ENCODE measurements around the gene SERPIND1.

The SERPIND1 gene

GRCh38 chr22:20776624-20777405, 2.9 kb downstream of the SERPIND1 start:
- DNase-seq = no peak

DNA sequence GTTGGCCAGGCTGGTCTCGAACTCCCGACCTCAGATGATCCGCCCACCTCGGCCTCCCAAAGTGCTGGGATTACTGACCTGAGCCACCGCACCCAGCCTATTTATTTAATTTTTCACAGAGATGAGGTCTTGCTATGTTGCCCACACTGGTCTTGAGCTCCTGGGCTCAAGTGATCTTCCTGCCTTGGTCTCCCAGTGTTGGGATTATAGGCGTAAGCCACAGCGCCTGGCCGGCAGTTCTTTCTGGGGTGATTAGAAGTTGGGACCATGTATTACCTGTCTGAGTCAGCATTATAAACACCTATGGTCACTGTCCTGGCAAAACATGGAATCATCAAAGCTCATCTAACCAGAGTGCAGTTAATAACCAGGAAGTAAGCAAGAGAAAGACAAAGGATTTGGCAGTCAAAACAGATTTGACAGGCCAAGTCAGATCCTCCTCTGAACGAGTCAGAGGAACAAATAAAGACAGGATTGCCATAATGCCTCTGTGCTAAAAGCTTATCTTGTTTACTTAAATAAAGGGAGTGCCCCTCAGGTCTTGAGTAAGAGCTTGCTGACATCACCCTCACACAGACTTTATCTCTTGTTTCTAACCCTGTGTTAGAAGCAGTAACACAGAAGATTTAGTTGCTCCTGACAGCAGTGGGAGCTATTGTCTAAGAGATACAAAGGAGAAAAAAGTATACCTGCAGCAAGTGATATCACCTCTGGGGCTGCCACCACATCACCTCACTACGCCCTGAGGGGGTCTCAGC, 3.7 kb downstream of the SERPIND1 start:
- DNase-seq = no peak

GRCh38 chr22:20779014-20779817, 5.3 kb downstream of the SERPIND1 start:
- DNase-seq = no peak

DNA sequence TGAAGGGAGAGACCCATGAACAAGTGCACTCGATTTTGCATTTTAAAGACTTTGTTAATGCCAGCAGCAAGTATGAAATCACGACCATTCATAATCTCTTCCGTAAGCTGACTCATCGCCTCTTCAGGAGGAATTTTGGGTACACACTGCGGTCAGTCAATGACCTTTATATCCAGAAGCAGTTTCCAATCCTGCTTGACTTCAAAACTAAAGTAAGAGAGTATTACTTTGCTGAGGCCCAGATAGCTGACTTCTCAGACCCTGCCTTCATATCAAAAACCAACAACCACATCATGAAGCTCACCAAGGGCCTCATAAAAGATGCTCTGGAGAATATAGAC, 5.9 kb downstream of the SERPIND1 start:
- no peak for DNase-seq

DNA sequence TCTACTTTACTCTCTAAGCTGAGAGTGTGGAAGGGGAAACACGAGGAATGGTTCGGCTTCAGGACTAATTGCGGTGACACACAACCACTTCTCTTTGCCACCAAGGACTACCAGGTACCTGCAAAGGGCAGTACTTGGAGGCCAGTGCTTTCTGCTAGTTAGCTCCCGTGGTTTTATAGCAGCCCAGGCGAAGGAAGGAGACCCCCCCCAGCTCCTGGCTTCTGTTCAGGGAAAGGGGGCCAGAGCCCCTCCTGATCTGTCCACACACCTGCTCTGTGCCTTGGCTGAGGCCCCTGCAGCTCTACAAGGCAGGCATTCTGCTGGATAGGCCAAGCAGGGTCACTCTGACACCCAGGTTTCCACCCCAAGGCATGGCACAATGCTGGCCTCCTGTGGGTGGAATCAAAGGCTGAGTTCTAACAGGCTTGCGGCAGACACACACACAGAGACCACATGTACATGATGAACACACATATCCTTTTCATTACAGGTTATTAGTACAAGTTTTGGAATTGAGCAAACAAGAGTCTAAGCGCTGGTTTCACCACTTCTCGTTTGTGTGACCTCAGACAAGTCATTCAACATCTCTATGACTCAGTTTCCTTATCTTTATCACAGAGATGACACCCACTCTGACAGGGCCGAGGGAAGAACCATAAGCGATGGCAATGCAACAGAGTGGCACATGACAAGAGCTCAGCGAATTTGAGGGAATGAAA, 7.5 kb downstream of the SERPIND1 start:
- DNase-seq = no peak

- DNase-seq = no peak
These were observed 8.2 kb downstream of the SERPIND1 start for GRCh38 chr22:20782083-20782482.

DNA sequence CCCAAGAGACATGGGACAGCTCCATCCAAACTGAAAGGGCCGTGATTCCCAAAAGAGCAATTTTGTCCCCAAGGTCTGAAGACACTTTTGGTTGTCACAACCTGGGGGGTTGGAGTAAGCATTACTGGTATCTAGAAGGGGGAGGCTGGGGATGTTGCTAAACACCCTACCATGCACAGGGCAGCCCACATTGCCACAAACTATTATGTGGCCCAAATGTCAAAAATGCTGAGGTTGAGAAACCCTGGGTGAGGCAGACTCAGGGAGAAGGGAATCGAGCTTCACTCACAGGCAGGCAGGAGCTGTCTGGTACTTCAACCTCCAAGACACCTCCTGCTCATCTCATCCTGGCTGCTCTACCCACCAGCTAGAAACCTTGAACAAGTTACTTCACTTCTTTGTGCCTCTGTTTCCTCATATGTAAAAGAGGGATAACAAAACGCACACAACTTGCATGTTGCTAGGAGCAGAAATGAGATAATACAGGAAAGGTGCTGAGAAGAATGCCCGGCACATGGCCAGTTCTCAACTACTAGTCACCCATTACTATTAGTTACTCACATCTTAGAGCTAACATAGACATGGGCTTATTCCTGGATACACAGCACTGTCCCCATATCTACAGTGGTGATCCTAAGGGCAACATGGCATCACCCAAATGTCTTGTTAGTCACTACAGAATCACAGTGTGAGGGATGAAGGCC, 8.8 kb downstream of the SERPIND1 start:
- no peak for DNase-seq

DNA sequence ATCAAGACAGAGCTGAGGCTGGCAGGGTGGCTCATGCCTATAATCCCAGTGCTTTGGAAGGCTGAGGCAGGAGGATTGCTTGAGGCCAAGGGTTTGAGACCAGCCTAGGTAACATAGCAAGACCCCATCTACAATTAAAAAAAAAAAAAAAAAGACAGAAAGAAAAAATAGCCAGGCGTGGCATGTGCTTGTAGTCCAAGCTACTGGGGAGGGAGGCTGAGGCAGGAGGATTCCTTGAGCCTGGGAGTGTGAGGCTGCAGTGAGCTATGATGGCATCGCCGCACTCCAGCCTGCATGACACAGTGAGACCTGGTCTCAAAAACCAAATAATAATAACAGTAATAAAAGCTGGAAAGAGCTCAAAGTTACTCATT, 9.4 kb downstream of the SERPIND1 start:
- no peak for DNase-seq

GRCh38 chr22:20783844-20784723, 10.2 kb downstream of the SERPIND1 start:
- DNase-seq = no peak

DNA sequence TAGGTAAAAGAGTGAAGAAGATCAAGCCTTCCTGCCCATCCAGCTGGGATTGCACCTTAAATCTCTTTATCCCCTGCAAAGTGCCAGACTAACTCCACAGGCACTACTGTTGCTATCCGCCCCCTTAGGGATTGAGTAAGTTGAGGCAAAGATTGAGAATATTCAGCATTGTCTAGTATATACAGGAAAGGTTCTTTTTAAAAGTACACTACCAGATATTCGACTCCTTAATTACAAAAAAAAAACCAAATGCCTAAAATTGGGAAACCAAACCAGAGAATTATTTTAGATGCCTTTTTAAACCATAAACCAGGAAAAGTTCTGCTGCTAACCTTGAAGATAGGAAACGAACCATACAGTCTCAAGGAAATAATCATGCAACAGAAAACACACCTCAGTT, 11.5 kb downstream of the SERPIND1 start:
- no peak for DNase-seq

GRCh38 chr22:20786048-20786447, 12.1 kb downstream of the SERPIND1 start:
- DNase-seq = no peak

DNA sequence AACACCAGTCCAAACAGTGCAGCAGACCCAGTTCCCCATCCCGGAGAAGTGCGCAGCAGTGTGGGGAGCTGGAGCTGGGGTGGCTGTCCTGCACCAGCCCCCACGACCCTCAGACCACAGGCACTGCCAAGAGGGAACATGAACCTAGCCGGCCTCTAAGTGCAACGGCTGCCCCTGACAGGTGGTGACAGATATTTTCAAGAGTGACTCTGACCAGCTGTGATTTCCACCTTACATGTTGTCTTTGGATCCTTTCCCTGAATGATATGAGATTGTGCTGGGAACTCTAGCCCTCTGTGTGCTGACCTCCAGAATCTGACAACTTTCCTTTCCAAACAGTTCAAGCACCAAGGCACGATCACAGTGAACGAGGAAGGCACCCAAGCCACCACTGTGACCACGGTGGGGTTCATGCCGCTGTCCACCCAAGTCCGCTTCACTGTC, 12.6 kb downstream of the SERPIND1 start:
- no peak for DNase-seq

GRCh38 chr22:20787223-20787622, 13.3 kb downstream of the SERPIND1 start:
- no peak for DNase-seq

DNA sequence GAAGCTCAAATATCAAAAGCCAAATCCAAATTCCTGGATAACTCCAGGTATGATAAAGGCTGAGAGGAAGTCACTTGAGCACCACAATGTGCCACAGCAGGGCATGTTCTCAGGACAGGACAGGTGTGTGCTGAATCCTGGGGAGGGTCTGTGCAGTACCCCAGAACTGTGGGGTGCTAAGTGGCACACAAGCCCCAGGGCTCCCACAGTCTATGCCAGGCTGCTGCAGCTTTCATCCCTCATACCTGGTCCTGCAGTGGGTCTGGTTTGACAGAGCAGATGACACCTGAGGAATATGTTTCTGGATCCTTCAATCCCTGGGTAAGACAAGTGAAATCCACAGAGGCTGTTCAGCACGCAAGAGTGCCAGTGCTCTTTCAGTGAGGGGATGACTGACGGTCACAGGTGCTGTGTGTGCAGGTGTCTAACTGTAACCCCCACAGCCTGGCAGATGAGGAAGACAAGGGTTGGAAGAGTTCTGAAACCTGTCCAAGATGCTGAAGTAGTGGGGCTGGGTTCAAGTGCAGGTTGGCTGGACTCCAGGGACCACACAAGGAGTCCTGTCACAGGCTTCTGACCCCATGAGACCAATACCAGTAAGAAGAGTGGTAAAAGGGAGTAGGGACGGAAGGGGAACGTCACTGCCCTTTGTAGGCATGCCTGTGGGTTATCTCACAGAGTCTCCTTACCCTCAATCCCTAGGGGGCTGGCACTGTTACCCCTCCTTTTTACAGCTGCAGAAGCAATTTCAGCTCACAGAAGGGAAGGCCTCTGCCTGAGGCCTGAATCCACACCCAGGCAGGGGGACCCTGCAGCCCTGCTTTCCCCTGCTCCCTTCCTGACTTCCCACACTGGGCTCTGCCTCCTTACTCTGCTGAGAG, 14.1 kb downstream of the SERPIND1 start:
- DNase-seq = no peak

DNA sequence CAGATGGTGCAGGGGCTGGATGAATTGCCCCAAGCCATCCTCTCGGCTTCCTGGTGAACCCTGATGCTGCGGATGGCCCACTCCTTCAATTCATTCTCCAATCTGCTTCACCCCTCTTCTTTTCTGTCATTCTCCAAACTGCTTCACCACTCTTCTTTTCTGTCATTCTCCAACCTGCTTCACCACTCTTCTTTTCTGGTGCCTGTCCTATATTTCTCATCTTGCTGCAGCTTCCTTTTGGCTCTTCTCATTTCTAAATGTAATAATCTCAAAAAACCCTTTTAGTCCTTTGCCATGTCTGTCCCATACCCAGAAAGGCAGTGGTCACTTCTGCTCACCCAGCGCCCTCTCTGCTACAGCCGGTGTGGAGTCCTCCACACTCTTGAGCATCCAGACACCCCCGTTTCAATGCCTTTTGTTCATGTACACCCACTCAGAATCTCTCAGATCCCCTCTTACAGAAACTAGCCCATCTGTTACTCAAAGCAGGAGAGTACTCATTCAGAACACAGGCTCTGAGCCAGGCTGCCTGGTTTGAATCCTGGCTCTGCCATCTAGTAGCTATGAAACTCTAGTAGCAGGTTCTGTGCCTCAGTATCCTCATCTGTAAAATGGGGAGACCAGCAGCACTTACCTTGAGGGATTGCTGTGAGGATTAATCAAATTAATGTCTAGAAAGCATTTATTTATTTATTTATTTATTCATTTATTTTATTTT, 14.9 kb downstream of the SERPIND1 start:
- no peak for DNase-seq

GRCh38 chr22:20792221-20792965, 18.5 kb downstream of the SERPIND1 start:
- DNase-seq = no peak

DNA sequence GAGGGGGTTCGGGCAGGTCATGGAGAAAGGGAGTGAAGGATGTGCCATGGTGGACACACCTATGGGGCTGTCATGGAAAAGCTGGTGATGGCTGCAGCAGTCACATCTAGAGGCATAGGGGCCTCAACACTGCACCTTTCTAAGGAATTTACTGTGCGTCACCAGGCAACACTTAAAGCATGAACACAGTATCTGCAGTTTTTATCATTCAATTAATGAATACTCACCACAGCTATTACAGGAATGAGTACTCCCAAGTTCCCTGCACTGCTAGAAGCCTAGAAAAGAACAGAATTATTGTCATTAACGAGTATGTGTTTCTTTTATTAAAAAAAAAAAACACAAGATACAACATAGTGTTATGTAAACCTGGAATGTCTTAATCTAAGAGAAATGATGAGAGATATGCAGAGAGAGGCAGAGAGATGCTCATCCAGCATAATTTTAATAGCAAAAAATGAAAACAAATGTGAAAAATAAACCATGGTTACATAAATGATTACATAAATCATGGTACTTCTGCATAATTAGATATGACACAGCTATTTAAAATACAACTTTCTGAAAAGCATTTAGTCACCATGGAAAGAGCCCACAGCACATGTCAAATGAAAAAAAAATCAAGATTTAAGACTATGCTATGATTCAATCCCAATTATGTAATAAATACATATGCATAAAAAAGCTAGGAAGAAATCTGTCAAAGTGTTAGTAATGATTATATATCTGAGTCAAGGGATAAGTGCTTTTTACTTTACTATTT, 19.2 kb downstream of the SERPIND1 start:
- DNase-seq = no peak
